ENCODE results near the gene ZNF414.

Gene ZNF414

GRCh38 chr19:8461376-8461775 is 52.6 kb downstream of the ZNF414 start:
- Histone ChIP-seq H3K27me3 (ENCODE audit: insufficient read depth, low read length, poor library complexity) (no peaks in the 10 kb centered on the region), H2AFZ (ENCODE audit: low read depth, low read length) (no peak overlapping the region), H3K4me3 (ENCODE audit: low read depth in 1 of 2, low read length in 2 of 2) (no peak overlapping the region), H3K9ac (ENCODE audit: low read depth, low read length) (no peak overlapping the region), H3K9me3 (ENCODE audit: insufficient read depth, low read length, severe bottlenecking) (no peaks in the 10 kb centered on the region), H3K4me1 (ENCODE audit: insufficient read depth, low read length) (no peaks in the 10 kb centered on the region), H4K20me1 (ENCODE audit: insufficient read depth, low read length) (peaks cover 94% of the 10 kb centered on the region), H3K36me3 (ENCODE audit: insufficient read depth, low read length) (peaks cover 97% of the 10 kb centered on the region), H3K79me2 (ENCODE audit: insufficient read depth, low read length) (peaks cover 100% of the 10 kb centered on the region), H3K4me2 (ENCODE audit: insufficient read depth, low read length) (no peak overlapping the region), H3K27ac (ENCODE audit: low read length) (no peak overlapping the region)
- DNase-seq: no peak
- TF ChIP-seq EZH2 (IDR thresholded peaks at IDR 0.05; ENCODE audit: borderline replicate concordance, low read depth, low read length, severe bottlenecking) (no peak), CTCF (IDR thresholded peaks at IDR 0.05; ENCODE audit: borderline replicate concordance, extremely low read depth, low read length, poor library complexity, severe bottlenecking) (no peak)
- ATAC-seq (ENCODE audit: insufficient read depth, low read depth): no peak

DNA sequence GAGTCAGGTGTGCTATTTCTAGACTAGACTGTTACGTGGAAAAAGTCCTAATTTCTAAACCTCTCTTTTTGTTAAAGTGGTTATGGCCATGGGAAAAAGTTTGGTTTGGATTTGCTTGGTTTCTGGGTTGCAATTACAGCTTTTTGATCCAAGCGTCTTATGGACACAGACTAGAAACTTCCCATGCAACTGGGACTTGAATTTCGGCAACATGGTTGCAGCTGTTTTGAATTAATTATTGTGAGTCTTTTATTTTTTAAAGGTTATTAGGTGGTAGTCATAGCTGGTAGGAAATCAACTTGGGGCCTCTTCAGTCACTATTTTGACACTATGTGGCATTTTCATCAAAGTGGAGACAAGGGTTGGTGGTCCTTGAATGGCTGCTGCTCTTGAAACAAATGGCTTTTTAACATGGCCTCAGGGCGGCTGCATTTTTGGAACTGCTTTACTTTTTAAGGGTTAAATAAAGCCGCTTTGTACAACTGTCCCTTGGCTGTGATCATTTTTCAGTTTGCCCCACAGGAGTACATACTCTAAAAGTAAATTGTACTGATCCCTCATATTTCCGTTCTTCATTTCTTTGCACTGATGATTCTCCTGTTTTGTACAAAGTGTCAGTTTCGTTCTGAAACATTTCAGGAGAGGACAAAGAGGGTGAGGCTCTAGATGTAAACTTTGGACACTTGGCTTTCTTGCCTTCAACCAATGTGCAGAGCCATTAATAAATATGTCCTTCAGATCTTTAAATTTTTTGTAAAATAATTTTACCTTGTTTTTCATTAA is 53.3 kb downstream of the ZNF414 start:
- H3K79me2 ChIP-seq (ENCODE audit: insufficient read depth, low read length): peaks cover 100% of the 10 kb centered on the region
- no peaks in the 10 kb centered on the region for H3K4me1 ChIP-seq (ENCODE audit: insufficient read depth, low read length)
- H3K9me3 ChIP-seq (ENCODE audit: insufficient read depth, low read length, severe bottlenecking): no peaks in the 10 kb centered on the region
- H3K27me3 ChIP-seq (ENCODE audit: insufficient read depth, low read length, poor library complexity): no peaks in the 10 kb centered on the region
- H3K27ac ChIP-seq (ENCODE audit: low read length): no peak overlapping the region
- ATAC-seq (ENCODE audit: insufficient read depth, low read depth): no peak
- no peak for TF ChIP-seq CTCF (IDR thresholded peaks at IDR 0.05; ENCODE audit: borderline replicate concordance, extremely low read depth, low read length, poor library complexity, severe bottlenecking)
- no peak overlapping the region for H3K4me2 ChIP-seq (ENCODE audit: insufficient read depth, low read length)
- no peak overlapping the region for H3K4me3 ChIP-seq (ENCODE audit: low read depth in 1 of 2, low read length in 2 of 2)
- H3K36me3 ChIP-seq (ENCODE audit: insufficient read depth, low read length): peaks cover 97% of the 10 kb centered on the region
- DNase-seq: no peak
- H4K20me1 ChIP-seq (ENCODE audit: insufficient read depth, low read length): peaks cover 96% of the 10 kb centered on the region
- H3K9ac ChIP-seq (ENCODE audit: low read depth, low read length): no peak overlapping the region
- no peak overlapping the region for H2AFZ ChIP-seq (ENCODE audit: low read depth, low read length)
